Fibroblast of peridontal ligament (primary cell): ENCODE data around the gene C1orf115.
"Not testable (repeated sequence)": the region's sequence is repeated elsewhere in the genome, so short reads cannot be mapped to it uniquely, and the experiment has no call there.

ENCODE experiments used
- DNase-seq: peaks from one replicate; pipeline ENCODE4 v3.0.0-alpha.2; 2010; ENCODE audit errors: extremely low read depth

Gene C1orf115

GRCh38 chr1:220690140-220691052 lies at the start of gene C1orf115:
Gene C1orf115, plus strand, starts transcription at chr1:220690363. Its CDS starts 40 bp downstream, at chr1:220690403.
- peak; percentile 18 for DNase-seq

GRCh38 chr1:220642285-220642684 lies 47.9 kb upstream of the C1orf115 start:
- no peak for DNase-seq

- DNase-seq, result no peak
These were observed 37.2 kb upstream of the C1orf115 start for GRCh38 chr1:220652995-220653394.

GRCh38 chr1:220655509-220655908 lies 34.7 kb upstream of the C1orf115 start:
- no peak for DNase-seq

GRCh38 chr1:220655961-220656740 lies 34.0 kb upstream of the C1orf115 start:
- DNase-seq, result no peak

GRCh38 chr1:220666349-220666748 lies 23.8 kb upstream of the C1orf115 start:
- no peak for DNase-seq

- DNase-seq, result no peak
These were observed 21.2 kb upstream of the C1orf115 start for GRCh38 chr1:220669005-220669404.

- DNase-seq, result no peak
These were observed 19.8 kb upstream of the C1orf115 start for GRCh38 chr1:220670365-220670764.

- no peak for DNase-seq
These were observed 16.2 kb upstream of the C1orf115 start for GRCh38 chr1:220673921-220674320.

GRCh38 chr1:220677251-220677650 lies 12.9 kb upstream of the C1orf115 start:
- no peak for DNase-seq

GRCh38 chr1:220680085-220680687 lies 10.0 kb upstream of the C1orf115 start:
- DNase-seq, result peak; percentile 55

GRCh38 chr1:220681220-220681880 lies 8.8 kb upstream of the C1orf115 start:
- DNase-seq, result peak; percentile 59

GRCh38 chr1:220682901-220683576 lies 7.1 kb upstream of the C1orf115 start:
- DNase-seq, result no peak

- not testable (repeated sequence) for DNase-seq
These were observed 6.4 kb upstream of the C1orf115 start for GRCh38 chr1:220683716-220684115.

- DNase-seq, result no peak
These were observed 5.3 kb upstream of the C1orf115 start for GRCh38 chr1:220684890-220685289.

- no peak for DNase-seq
These were observed 4.3 kb upstream of the C1orf115 start for GRCh38 chr1:220685879-220686278.

- no peak for DNase-seq
These were observed 2.4 kb upstream of the C1orf115 start for GRCh38 chr1:220687809-220688208.

- no peak for DNase-seq
These were observed 497 bp upstream of the C1orf115 start for GRCh38 chr1:220689666-220690065.

GRCh38 chr1:220691053-220691684 lies 1.0 kb downstream of the C1orf115 start:
- DNase-seq, result no peak

- no peak for DNase-seq
These were observed 2.5 kb downstream of the C1orf115 start for GRCh38 chr1:220692436-220693228.
